K562 (cell line): ENCODE results near the gene CAMK1D. TPM values are rescaled to one million over a fixed set of nuclear protein-coding genes. Genes with fewer than 3 reads are reported as not detected.

ENCODE experiments used
- FOXJ2 ChIP-seq: fragments of 200-800 bp; sonication (Bioruptor generic); IDR thresholded peaks from 2 replicates; pipeline ENCODE4 v1.6.1; 2016; ENCODE audit warnings: missing genetic modification characterization, missing compliant biosample characterization
- FOXJ3 ChIP-seq: sonication (generic); formaldehyde crosslinking; IDR thresholded peaks from 2 replicates; pipeline ENCODE4 v1.4.0; 2020; ENCODE audit warnings: mild to moderate bottlenecking, missing genetic modification reagents
- MED1 ChIP-seq: sonication (generic); formaldehyde crosslinking; IDR thresholded peaks from 2 replicates; pipeline ENCODE4 v1.8.1; 2023; ENCODE audit warnings: missing genetic modification reagents, borderline replicate concordance
- NFIX ChIP-seq: fragments of 250-450 bp; sonication (Bioruptor Pico); IDR thresholded peaks from 2 replicates; pipeline ENCODE4 v1.4.0; 2020; ENCODE audit warnings: low read depth, mild to moderate bottlenecking, moderate library complexity
- SETDB1 ChIP-seq: IDR thresholded peaks from one replicate; pipeline ENCODE4 v1.6.1; 2012; ENCODE audit warnings: low read length, control low read depth, inconsistent platforms
- SP1 ChIP-seq: sonication (generic); formaldehyde crosslinking; IDR thresholded peaks from 2 replicates; pipeline ENCODE4 v1.8.1; 2022; ENCODE audit warnings: mild to moderate bottlenecking, missing genetic modification reagents
- ZNF518B ChIP-seq: fragments of 250-450 bp; sonication (Bioruptor Pico); IDR thresholded peaks from 2 replicates; pipeline ENCODE4 v1.5.0; 2021; ENCODE audit warnings: mild to moderate bottlenecking, moderate library complexity
- polyA plus RNA-seq, 8 experiments: library from polyadenylated mRNA; depleted of rRNA in 4 of 8; stranded (reverse) in 5 of 8; unstranded in 3 of 8; fragments of >200 nt; fragmentation: Nextera tagmentation in 2 of 8; fragmentation: Illumina TruSeq in 1 of 8; extraction: Ambion mirVana in 2 of 8; extraction: Trizol in 1 of 8; gene quantifications; 2 replicates each; pipeline versions ENCODE4 v1.2.1 to v1.2.3, GENCODE V29; 2011 to 2014; ENCODE audit warnings: inconsistent platforms in 1 of 8, missing spikeins in 1 of 8
- total RNA-seq, 7 experiments: library from RNA; depleted of rRNA in 6 of 7; stranded (reverse); fragments of >200 nt in 6 of 7; fragmentation: Illumina TruSeq in 2 of 7; extraction: Trizol in 2 of 7; gene quantifications; 2 replicates each; pipeline versions ENCODE4 v1.2.1 to v1.2.3, GENCODE V29; 2011 to 2021; ENCODE audit warnings: low replicate concordance in 1 of 7
- TF ChIP-seq, protein P1 (sequence below): fragments of 450-650 bp; formaldehyde crosslinking; IDR thresholded peaks from 2 replicates; pipeline ENCODE4 v1.4.0; 2022; ENCODE audit warnings: missing genetic modification characterization
- TF ChIP-seq, protein P2 (sequence below): sonication (generic); IDR thresholded peaks from 2 replicates; pipeline ENCODE4 v1.6.1; 2016

CAMK1D gene
- total and polyA plus RNA-seq, 9 of the 15 experiments (the other 6 are each of a cell fraction or from before 2014, with no cell fraction given) = 0.12 to 0.24 (median 0.20) TPM; not detected in 5

DNA sequence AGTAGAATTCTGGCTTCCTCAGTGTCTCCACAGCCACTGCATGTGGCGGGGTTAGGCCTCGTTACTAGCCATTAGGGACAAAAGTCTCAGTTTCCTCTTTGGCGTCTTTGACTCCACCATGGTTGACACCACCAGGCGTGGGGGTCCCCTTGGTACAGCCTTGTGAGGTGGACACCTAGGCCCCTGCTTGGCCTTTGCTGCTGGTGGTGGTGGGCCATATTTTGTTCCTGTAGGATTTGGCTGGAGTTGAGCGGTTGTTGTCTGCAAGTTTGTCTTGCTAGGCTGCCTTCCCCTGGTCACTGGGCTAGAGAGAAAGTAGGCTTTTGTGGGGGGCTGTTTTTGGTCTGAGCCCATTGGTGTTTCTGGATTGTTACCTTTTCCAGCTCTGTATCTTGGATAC, 272.7 kb downstream of the CAMK1D start (continued):
- no peak for TF ChIP-seq ZNF518B (CRISPR knock-in tag)
- no peak for TF ChIP-seq FOXJ3 (CRISPR knock-in tag)
- TF ChIP-seq SETDB1 = no peak
- TF ChIP-seq SP1 = no peak
- no peak for TF ChIP-seq MED1 (CRISPR knock-in tag)
- TF ChIP-seq, protein P1, sequence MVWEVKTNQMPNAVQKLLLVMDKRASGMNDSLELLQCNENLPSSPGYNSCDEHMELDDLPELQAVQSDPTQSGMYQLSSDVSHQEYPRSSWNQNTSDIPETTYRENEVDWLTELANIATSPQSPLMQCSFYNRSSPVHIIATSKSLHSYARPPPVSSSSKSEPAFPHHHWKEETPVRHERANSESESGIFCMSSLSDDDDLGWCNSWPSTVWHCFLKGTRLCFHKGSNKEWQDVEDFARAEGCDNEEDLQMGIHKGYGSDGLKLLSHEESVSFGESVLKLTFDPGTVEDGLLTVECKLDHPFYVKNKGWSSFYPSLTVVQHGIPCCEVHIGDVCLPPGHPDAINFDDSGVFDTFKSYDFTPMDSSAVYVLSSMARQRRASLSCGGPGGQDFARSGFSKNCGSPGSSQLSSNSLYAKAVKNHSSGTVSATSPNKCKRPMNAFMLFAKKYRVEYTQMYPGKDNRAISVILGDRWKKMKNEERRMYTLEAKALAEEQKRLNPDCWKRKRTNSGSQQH = no peak
- TF ChIP-seq, protein P2, sequence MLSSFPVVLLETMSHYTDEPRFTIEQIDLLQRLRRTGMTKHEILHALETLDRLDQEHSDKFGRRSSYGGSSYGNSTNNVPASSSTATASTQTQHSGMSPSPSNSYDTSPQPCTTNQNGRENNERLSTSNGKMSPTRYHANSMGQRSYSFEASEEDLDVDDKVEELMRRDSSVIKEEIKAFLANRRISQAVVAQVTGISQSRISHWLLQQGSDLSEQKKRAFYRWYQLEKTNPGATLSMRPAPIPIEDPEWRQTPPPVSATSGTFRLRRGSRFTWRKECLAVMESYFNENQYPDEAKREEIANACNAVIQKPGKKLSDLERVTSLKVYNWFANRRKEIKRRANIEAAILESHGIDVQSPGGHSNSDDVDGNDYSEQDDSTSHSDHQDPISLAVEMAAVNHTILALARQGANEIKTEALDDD = no peak
- no peak for TF ChIP-seq FOXJ2 (tag)
- no peak for TF ChIP-seq NFIX (CRISPR knock-in tag)
